GM12873 (cell line): ENCODE data around the gene AP3S1.

ENCODE experiments used
- TF ChIP-seq, protein P1 (sequence below): IDR thresholded peaks from 2 replicates; pipeline ENCODE4 v1.5.1; 2012; ENCODE audit warnings: low read depth, mild to moderate bottlenecking, moderate library complexity, low read length, control low read depth; ENCODE audit not compliant: insufficient read depth; ENCODE audit errors: missing control alignments

AP3S1 gene

DNA sequence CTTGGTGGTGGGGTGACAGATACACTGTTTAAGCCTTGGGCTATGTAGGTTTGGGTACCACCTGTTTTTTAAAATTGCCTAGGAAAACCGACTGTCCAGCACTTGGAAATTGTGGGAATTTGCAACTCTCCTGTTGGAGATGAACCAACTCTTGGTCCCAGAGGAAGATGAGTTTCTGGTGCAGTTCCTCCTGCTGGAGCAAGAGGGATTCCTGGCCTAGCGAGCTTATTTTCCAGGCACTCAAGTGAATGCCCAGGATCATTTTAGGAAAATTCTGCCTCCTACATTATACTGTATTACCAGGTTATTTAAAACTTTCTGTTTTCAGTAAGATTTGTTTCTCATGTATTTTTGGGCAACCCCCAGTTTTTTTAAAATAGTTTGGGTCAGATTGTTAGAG lies 33.7 kb downstream of the AP3S1 start:
- TF ChIP-seq, protein P1, sequence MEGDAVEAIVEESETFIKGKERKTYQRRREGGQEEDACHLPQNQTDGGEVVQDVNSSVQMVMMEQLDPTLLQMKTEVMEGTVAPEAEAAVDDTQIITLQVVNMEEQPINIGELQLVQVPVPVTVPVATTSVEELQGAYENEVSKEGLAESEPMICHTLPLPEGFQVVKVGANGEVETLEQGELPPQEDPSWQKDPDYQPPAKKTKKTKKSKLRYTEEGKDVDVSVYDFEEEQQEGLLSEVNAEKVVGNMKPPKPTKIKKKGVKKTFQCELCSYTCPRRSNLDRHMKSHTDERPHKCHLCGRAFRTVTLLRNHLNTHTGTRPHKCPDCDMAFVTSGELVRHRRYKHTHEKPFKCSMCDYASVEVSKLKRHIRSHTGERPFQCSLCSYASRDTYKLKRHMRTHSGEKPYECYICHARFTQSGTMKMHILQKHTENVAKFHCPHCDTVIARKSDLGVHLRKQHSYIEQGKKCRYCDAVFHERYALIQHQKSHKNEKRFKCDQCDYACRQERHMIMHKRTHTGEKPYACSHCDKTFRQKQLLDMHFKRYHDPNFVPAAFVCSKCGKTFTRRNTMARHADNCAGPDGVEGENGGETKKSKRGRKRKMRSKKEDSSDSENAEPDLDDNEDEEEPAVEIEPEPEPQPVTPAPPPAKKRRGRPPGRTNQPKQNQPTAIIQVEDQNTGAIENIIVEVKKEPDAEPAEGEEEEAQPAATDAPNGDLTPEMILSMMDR = no peak

GRCh38 chr5:115884704-115885103 lies 43.0 kb downstream of the AP3S1 start:
- TF ChIP-seq, protein P1 = no peak

GRCh38 chr5:115888027-115888426 lies 46.3 kb downstream of the AP3S1 start:
- TF ChIP-seq, protein P1 = no peak

GRCh38 chr5:115892021-115892420 lies 50.3 kb downstream of the AP3S1 start:
- TF ChIP-seq, protein P1 = no peak

- TF ChIP-seq, protein P1 = no peak
These were observed 52.6 kb downstream of the AP3S1 start for GRCh38 chr5:115894342-115894741.

- TF ChIP-seq, protein P1 = no peak
These were observed 54.1 kb downstream of the AP3S1 start for GRCh38 chr5:115895821-115896220.

DNA sequence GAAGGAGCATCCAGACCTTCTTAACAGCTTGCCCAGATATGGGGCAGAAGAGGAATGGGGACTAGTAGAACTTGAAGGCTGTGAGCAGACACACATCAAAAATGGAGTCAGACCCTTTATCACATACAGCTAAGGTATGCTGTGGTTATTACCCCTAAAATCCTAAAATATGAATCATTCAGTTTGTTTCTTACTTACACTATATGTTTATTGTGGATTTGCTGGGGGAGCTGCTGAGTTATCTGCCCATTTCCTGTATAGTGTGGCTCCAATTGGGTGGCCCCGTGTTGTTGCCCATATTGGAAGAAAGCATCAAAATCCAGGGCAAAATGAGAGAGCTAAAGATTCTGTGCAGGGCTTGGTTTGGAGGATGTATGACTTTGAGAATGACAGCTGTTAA lies 56.9 kb downstream of the AP3S1 start:
- TF ChIP-seq, protein P1 = no peak
